Measurements from ENCODE around the gene MEGF11. TPM values are rescaled to one million over a fixed set of nuclear protein-coding genes. Genes with fewer than 3 reads are reported as not detected.

Gene MEGF11
- polyA plus RNA-seq, 1 of the 3 experiments (the other 2 are of a cell fraction) = not detected

GRCh38 chr15:65963911-65964482 lies 289.6 kb downstream of the MEGF11 start (continued):
- TF ChIP-seq, protein P1, sequence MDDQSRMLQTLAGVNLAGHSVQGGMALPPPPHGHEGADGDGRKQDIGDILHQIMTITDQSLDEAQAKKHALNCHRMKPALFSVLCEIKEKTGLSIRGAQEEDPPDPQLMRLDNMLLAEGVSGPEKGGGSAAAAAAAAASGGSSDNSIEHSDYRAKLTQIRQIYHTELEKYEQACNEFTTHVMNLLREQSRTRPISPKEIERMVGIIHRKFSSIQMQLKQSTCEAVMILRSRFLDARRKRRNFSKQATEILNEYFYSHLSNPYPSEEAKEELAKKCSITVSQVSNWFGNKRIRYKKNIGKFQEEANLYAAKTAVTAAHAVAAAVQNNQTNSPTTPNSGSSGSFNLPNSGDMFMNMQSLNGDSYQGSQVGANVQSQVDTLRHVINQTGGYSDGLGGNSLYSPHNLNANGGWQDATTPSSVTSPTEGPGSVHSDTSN (IDR thresholded peaks at IDR 0.05) = no peak
- TF ChIP-seq, protein P2, sequence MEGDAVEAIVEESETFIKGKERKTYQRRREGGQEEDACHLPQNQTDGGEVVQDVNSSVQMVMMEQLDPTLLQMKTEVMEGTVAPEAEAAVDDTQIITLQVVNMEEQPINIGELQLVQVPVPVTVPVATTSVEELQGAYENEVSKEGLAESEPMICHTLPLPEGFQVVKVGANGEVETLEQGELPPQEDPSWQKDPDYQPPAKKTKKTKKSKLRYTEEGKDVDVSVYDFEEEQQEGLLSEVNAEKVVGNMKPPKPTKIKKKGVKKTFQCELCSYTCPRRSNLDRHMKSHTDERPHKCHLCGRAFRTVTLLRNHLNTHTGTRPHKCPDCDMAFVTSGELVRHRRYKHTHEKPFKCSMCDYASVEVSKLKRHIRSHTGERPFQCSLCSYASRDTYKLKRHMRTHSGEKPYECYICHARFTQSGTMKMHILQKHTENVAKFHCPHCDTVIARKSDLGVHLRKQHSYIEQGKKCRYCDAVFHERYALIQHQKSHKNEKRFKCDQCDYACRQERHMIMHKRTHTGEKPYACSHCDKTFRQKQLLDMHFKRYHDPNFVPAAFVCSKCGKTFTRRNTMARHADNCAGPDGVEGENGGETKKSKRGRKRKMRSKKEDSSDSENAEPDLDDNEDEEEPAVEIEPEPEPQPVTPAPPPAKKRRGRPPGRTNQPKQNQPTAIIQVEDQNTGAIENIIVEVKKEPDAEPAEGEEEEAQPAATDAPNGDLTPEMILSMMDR (IDR thresholded peaks at IDR 0.05) = no peak
- TF ChIP-seq MEF2A (IDR thresholded peaks at IDR 0.05; ENCODE audit: borderline replicate concordance, low read depth) (no peak), JUND (IDR thresholded peaks at IDR 0.05) (no peak), MXI1 (IDR thresholded peaks at IDR 0.05; ENCODE audit: low read depth, low read length) (no peak), MAX (IDR thresholded peaks at IDR 0.05; ENCODE audit: low read depth) (no peak), FOXJ3 (CRISPR knock-in tag; IDR thresholded peaks at IDR 0.05) (peak; percentile 54; the same call in 1 of the 2 replicates), USF1 (IDR thresholded peaks at IDR 0.05; ENCODE audit: borderline replicate concordance, low read depth) (no peak), ZBTB33 (IDR thresholded peaks at IDR 0.05; ENCODE audit: borderline replicate concordance, low read depth) (no peak), YY1 (IDR thresholded peaks at IDR 0.05; ENCODE audit: low read depth) (no peak), REST (IDR thresholded peaks at IDR 0.05; ENCODE audit: low read depth, low read length) (no peak), RFX5 (IDR thresholded peaks at IDR 0.05; ENCODE audit: low read length) (no peak), GATA2 (CRISPR knock-in tag; IDR thresholded peaks at IDR 0.05) (peak; percentile 87), EZH2phosphoT487 (IDR thresholded peaks at IDR 0.05; ENCODE audit: borderline replicate concordance, low read depth) (no peak), NFIC (IDR thresholded peaks at IDR 0.05; ENCODE audit: borderline replicate concordance) (no peak), NRF1 (IDR thresholded peaks at IDR 0.05; ENCODE audit: low read depth, low read length) (no peak), SIN3A (IDR thresholded peaks at IDR 0.05; ENCODE audit: borderline replicate concordance, low read depth, low read length) (no peak)
